ENCODE data around the gene TROAP.

The TROAP gene

DNA sequence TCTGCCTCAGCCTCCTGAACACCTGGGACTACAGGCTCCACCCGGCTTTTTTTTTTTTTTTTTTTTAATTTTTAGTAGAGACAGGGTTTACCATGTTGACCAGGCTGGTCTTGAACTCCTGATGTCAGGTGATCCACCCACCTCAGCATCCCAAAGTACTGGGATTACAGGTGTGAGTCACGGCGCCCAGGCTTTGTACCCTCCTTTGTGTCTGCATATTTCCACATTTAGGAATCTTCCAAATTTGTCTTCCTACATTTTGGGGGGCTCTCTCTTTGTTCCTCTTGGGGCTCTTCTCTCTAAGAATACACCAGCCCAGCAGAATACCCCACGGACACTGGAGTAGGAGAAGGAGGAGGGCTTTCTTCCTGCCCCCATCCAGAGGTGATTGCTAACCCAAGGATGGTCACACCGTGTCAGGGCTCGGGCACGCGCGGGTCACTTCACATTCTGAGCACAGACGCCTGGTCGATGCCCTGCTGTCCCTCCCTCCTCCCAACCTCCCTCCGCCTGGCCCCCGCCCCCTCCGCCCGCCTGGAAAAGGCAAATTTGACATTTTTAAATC, 21.5 kb downstream of the TROAP start:
- DNase-seq: no peak

DNA sequence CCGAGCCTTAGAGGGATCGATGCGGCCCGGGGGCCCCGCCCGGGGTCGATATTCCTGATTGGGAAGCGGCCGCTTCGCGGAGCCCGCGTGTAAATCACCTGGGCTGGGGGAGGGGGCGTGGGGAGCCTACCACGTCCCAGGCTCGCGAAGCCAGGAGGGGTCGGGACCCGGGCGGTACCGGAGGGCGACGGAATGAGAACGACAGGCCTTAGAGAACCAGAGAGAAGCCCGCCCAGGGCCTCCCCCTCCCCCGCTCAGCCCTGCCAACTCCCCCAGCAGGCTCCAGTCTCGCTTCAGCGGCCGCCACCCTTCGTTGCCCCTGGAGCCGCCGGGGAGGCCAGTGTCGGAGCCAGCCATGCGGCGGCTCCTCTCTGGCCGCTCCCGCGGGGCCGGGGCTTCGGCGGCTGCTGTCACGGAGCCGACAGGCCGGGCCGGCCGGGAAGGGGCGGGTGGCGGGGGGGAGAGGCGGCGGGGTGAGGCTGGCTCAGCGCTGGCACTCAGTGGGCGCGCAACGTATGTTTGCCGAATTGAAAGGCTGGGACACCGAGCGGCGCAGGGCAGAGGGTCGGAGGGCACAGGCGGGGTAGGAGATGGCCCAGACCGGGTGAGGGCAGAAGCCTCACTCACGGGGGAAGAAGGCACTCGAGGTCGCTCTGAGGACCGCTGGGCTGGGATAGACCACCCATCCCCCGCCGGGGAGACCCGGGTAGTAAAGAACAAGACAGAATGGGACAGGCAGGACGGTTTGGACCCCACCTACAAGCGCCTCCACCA, 22.2 kb downstream of the TROAP start:
- DNase-seq: no peak

DNA sequence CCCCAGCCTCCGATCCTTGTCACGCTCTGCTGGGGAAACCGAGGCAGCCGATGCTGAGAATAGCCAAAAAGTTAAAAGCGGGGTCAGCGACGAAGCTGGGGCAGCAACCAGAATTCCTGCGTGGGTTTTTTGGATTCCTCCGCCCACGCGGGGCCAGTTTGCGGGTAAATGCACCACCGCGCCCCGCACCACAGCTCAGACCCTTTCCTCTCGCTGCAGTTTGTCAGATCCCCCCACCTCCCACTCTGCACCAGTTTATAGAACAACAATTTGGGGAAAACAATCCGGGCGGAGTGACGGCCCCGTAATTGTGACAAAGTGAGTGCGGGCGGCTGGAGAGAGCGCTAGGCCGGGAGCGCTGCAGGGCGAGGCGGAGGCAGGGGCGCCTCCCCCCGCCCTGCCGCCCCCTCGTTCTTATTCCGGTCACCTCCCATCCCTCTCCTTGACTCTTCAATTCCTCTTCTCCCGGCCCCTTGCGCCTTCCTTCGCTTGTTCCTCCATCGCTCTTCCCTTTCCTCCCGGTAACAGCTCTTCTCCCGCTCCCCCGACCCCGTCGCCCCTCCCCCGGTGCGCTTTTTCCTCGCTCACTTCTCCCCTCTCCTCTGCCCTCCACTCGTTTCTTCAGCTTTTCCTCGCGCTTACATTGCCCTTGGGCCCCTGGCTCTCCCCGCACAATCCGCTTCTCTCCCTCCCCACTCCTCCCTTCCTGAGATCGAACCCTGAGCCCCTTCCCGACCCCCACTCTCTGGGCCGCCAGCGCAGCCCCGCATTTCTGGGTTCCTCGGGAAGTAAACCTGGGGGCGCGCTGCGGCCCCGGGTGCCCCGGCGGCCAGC, 23.0 kb downstream of the TROAP start:
- DNase-seq: no peak

DNA sequence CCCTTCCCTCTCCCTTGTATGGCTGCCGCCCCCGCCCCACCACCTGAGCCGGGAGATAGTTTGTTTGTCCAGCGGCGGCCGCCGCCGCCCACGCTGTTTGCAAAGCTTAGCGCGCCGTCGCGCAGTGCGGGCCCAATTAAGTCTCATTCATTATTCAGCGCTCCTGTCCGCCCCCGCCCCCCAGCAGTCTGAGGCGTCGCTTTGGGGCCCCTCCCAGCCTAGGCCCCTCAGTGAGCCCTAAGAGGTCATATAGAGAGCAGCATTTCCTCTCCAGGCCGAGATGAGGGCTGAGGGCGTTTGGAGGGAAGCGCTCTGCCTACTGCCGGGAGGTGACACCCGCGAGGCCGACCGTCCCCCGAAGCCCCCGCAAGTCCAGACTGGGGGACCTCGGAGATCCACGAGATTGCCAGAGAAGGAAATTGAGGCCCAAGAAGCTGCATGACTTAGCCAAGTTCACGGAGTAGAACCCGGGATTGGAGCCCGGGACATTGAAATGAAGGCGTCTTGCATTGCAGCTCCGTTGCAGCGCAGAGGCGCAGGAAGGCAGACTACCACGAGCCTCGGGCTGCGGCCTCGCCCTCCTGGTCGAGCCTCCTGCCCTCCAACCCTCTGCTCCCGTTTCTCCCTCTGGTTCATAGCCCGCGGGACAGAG, 23.7 kb downstream of the TROAP start, which contains the start of gene DNAJC22:
Gene DNAJC22 (plus strand): TSS at position 230 of the 652 bp plus-strand sequence. CDS start 1,985 bp downstream, outside the sequence.
- DNase-seq: no peak

DNA sequence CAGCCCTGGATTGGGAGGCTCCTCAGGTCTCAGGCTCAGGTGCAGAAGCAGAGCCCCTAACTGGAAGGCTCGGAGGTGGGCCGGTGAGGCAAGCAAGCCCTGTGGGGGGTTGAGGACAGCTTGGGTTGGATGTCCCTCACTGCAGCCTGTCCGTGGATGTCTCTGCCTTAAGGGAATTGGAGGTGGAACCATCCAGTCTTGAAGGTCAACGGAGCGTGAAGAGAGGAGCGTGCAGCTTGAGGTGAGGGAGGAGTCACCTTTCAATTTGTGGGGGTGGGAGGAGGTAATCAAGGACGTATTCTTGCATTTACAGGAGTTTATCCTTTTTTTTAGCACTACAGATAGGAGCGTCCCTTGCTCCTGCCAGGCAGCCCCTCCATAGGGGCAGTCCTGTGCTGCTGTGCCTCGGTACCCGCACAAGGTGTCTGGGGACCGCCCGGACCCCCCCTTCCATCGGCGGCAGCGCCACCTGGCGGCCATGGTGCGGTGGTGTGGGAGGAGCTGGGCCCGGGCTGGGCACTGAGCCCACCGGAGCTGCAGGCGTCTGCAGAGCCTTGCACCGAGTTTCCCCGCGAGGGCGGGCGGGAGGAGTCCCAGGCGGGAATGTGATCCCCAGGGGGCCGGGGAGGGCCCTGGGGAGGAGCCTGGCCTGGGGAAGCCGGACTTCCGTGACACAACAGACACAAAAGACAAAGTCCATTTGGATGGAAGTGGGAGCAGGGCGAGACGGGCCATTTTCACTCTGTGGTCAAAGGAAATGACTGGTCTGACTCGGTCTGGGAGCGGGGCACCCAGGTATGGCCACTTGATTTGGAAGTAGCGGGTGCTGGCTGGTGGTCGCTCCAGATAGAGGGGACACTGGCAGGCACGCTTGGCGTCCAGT, 24.5 kb downstream of the TROAP start:
- peak; percentile 80 for DNase-seq

DNA sequence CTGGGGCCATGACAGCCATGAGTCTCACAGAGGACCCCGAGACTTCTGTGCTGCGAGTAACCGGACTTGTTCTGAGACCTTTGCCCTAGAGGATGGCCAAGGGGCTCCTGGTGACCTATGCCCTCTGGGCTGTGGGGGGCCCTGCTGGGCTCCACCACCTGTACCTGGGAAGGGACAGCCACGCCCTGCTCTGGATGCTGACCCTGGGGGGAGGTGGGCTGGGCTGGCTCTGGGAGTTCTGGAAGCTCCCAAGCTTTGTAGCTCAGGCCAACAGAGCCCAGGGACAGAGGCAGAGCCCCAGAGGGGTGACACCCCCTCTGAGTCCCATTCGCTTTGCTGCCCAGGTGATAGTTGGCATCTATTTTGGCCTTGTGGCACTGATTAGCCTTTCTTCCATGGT, 25.7 kb downstream of the TROAP start:
- no peak for DNase-seq

DNA sequence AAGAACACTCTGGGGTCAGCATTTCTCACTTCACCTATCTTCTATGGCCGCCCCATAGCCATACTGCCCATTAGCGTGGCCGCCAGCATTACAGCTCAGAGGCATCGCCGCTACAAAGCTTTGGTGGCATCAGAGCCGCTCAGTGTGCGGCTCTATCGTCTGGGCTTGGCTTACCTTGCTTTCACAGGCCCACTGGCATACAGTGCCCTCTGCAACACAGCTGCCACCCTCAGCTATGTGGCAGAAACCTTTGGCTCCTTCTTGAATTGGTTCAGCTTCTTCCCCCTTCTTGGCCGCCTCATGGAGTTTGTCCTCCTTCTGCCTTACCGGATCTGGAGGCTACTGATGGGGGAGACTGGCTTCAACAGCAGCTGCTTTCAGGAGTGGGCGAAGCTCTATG, 26.2 kb downstream of the TROAP start:
- no peak for DNase-seq

DNA sequence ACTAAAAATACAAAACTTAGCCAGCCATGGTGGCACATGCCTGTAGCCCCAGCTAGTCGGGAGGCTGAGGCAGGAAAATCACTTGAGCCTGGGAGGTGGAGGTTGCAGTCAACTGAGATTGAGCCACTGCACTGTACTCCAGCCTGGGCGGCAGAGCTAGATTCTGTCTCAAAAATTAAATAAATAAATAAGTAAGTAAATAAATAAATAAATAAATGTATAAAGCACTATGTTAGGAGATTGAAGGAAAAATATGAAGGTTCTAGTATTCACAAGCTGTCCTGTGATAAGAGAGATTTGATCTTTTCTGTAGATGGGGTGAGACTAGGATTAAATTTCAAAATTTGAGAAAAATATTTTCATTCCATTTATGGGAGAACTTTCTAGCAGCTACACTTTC, 29.3 kb downstream of the TROAP start:
- no peak for DNase-seq

DNA sequence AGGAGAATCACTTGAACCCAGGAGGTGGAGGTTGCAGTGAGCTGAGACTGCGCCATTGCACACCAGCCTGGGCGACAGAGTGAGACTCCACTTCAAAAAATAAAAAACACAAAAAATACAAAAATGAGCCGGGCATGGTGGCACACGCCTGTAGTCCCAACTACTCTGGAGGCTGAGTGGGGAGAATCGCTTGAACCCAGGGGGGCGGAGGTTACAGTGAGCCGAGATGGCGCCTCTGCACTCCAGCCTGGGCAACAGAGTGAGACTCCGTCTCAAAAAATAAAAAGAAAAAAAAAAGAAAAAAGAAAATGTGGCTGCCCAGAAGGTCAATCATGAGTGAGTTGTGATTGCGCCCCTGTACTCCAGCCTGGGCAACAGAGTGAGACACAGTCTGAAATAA, 32.9 kb downstream of the TROAP start:
- DNase-seq: no peak

DNA sequence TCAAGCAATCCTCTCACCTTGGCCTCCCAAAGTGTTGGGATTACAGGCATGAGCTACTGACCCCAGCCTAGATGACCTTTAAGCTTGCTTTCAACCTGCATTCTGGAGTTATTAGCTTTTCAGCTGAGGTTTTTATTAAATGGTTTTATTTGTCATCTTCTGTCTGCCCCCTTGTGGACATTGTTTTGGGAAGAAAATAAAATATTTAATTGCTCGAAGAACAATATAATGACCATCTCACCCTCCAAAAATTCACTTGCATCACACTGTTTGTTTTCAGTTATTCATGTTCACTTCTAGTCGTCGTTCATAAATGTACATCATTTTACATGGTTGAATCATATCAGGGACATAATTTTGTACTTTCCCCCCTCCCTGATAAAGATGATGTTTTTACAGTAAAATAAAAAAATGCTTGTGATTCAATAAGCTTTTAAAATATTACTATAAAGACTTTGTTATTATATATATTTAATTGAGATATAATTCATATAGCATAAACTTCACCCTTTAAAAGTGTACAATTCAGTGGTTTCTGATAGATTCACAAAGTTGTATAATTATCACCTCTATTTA, 34.1 kb downstream of the TROAP start:
- DNase-seq: no peak

DNA sequence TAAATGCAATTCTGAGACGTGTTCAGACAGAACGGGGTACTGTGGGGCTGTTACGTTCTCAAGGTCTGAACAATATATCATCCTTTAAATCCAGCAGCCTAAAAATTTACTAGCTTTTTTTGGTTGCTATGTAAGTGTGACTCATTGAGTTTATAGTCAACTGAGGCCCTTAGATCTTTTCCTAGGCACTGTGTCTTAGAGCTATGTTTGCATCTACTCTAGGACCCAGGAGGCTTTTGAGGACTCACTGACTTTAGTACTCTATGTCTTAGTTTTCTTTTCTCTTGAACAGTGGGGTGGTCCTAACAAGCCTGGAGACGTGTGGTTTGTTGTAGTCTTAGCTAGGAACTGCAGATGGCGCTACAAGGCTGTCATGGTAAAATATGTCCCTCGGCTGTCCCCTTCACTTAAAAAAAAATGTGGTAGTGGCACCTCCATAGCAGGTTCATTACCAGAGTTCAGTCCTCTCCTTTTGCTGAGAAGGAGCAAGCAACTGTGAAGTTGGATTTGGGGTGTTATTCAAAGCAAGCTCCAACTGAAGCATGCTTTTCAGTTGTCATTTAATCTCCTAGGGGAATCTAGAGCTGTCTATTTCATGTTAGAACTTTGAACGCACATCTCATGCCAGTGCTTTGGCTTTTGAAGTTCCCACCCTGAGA, 35.6 kb downstream of the TROAP start:
- DNase-seq: no peak

DNA sequence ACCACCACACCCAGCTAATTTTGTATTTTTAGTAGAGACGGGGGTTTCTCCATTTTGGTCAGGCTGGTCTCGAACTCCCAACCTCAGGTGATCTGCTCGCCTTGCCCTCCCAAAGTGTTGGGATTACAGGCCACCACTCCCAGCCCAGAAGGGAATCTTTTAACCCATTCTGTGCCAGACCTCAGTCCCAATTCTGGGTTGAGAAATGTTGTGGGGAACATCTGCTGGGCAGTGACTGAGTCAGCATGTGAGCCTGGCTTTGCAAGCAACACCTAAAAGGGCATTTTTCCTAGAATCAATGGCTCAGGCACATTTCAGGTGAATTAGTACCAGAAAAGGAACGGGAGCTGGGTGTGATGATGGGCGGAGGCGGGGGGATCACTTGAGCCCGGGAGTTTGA, 36.6 kb downstream of the TROAP start:
- no peak for DNase-seq

DNA sequence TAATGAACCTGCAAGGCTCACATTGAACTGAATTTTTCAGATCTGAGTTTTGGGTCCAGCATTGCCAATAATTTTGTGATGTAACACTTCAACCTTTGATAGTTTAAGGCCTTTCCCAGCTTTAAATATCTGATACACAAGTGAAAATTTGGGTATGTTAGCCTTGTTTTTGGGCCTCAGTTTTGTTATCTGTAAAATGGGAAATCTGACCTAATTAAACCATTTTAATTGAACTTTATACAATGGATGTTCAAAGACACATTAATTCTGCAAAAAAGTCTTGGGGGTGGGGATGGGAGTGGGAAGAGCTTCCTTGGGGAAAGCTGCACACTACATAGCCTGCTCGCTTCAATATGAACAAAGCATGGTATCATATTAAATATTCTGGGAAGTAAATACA, 39.0 kb downstream of the TROAP start:
- no peak for DNase-seq

DNA sequence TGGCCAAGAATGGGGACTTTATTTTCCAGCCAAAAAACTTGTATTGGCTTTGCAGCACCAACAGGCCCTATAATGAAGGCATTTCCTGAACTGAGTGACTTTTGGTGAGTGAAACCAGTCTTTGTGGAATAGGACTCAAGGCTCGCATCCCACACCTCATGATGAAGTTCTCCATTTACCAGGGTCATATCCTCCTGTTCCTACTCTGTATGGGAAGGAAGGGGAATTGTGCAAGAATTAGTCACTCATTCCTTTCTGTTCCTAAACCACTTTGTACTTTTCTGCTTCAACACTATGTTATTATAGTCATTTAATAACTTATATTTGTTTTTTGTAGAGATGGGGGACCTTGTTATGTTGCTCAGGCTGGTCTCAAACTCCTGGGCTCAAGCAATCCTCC, 41.9 kb downstream of the TROAP start:
- no peak for DNase-seq

DNA sequence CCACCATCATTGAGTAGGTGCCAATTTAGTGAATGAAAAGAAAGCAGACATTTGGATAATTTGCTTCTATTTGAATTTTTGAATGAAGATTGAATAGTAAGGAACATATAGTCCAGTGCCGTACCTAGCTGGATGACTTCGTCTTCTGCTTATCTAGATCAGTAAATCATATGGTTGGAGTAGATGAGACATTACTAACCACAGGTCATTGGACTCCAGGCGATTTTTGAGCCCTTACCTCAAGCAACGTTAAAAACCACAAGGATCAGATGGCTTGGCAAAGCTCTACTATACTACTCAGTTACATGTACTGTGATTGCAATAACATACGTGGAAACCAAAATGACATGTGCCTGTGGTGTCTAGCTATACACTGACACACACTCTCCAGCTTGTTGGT, 42.5 kb downstream of the TROAP start:
- DNase-seq: no peak

DNA sequence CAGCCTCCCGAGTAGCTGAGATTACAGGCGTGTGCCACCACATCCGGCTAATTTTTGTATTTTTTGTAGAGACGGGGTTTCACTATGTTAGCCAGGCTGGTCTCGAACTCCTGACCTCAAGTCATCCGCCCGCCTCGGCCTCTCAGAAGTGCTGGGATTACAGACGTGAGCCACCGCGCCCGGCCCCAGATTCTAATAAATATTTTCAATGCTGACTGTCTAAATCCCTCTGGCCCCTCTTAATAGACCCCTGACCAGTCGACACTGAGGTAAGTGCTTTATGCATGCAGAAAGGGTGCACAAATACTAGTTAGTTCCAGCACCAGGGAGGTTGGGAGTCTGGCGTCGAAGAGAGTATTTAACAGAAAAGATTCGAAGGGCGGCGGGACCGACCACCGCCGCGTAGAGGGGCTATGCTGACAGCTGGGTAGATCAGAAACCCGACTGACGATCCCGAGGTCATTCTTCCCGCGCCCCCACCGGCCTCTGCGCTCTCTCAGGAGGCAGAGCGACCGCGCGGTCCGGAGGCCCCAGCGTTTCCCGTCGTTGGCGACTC, 43.1 kb downstream of the TROAP start:
- no peak for DNase-seq

DNA sequence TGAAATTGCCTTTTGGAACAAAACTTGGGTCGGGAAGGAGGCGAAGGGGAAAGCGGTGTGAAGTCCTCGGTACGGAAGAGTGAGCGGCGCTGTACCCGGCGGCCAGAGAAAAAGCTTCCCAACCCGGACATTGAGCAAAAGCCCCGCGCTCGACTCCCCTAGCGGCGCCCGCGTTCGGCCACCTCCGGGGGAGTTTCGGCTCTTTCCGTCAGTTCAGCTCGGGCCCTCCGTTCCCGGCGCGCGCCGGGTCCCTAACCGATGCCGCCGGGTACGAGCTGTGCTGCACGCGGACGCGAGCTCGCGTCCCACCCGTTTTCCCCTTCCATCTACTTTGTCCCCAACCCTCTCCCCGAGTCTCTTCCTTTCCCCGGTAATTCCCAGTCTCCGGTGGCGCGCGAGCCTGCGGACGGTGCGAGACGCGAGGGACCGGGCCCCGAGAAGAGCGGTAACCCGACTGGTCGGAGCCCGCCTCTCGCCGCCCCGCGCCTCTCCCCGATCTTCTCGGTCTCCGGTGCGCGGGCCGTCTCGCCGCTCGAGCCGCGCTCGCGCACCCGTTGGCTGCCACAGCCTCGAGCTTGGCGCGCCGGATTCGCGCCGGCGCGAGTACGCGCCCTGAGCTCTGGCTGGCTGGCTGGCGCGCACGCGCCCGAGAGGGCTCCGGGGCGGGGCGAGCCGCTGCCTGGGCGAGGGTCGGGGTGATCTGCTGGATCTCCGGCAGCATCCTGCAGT, 43.8 kb downstream of the TROAP start:
- peak; percentile 93 for DNase-seq

DNA sequence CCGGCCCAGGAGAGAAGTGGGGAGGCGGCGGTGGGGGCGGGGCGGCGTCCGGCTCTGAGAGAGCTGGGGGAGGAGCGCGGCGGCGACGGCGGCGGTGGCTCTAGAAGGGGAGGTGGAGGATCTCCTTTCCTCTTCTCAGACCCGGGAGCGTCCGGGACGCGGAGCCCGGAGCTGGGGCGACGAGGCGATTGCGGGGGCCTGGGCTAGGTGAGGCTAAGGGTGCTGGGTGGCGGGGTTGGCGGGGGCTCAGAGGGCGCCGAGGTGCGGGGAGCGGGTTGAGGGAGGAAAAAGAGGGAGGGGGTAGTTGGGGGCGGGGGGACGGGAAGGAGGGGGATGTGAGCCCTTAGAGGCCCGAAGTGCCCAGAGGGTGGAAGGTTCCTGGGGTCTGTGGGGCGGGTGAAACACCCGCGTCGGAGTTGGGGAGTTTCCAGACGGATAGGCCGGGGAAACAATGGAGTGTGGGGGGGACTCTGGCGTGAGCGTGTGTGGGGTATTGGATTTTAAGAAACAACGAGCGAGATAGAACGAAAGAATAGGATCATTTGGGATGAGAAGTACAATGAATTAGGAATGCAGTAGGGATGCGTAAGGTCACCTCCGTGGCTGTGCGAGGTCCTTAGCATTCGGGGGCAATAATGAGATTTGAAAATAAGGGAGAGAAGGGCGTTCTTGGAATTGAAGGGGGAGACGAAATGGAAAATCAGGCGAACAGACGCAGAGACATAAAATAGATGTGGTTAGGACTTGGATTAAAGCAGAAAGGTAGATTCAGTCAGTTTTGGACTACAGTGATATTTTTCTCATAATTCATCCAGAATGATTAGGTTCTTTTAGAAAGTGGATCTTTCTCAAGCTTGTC, 44.6 kb downstream of the TROAP start, which contains the start of gene SPATS2:
Gene SPATS2 (plus strand): TSS at position 82 of the 859 bp plus-strand sequence. CDS start 93,551 bp downstream, outside the sequence.
- no peak for DNase-seq

DNA sequence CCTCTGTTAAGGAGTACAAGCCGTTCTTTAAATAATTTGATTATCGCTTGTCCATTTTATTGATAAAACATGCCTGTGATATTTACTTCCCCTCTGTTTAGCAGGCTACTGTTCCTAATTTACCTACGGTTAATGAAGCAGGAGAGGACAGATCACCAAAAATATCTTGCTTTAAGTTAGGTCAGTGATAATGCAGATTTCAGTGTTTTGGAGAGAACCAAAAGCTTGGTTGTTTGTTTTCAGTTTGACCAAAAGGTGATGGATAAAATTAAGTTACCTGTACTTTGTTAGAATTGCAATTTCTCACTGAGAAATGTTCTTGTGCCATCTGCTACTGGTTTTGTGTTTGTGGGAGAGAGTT, 45.2 kb downstream of the TROAP start:
- no peak for DNase-seq
